ENCODE measurements around the gene SLX9. TPM values are rescaled to one million over a fixed set of nuclear protein-coding genes. Genes with fewer than 3 reads are reported as not detected.
A peak's percentile ranks its signal among the peaks of the same experiment; 100 is the strongest.

SLX9 gene
- total RNA-seq, 1 experiment from 2014 or later, result 77.2 TPM

- TF ChIP-seq ATF2 (CRISPR knock-in tag; IDR thresholded peaks at IDR 0.05; ENCODE audit: borderline replicate concordance, low read depth) (no peak), CREB1 (CRISPR knock-in tag; IDR thresholded peaks at IDR 0.05) (no peak), ZNF138 (CRISPR knock-in tag; conservative IDR thresholded peaks at IDR 0.05) (no peak), GTF2I (CRISPR knock-in tag; conservative IDR thresholded peaks at IDR 0.05) (no peak), RELA (CRISPR knock-in tag; IDR thresholded peaks at IDR 0.05; ENCODE audit: borderline replicate concordance) (no peak), TEAD4 (CRISPR knock-in tag; IDR thresholded peaks at IDR 0.05) (no peak), ZNF671 (CRISPR knock-in tag; IDR thresholded peaks at IDR 0.05) (no peak), SMAD4 (CRISPR knock-in tag; IDR thresholded peaks at IDR 0.05) (no peak), FOXJ3 (CRISPR knock-in tag; IDR thresholded peaks at IDR 0.05; ENCODE audit: borderline replicate concordance) (no peak), ZNF317 (CRISPR knock-in tag; IDR thresholded peaks at IDR 0.05; ENCODE audit: borderline replicate concordance, low read depth) (no peak), E2F1 (CRISPR knock-in tag; IDR thresholded peaks at IDR 0.05) (no peak), NR3C1 (CRISPR knock-in tag; conservative IDR thresholded peaks at IDR 0.05; ENCODE audit: low read depth) (no peak), ZNF416 (CRISPR knock-in tag; IDR thresholded peaks at IDR 0.05) (no peak), NR2C2 (CRISPR knock-in tag; IDR thresholded peaks at IDR 0.05) (no peak), FOXK1 (CRISPR knock-in tag; IDR thresholded peaks at IDR 0.05) (no peak), USF2 (CRISPR knock-in tag; IDR thresholded peaks at IDR 0.05) (no peak), ZSCAN18 (CRISPR knock-in tag; IDR thresholded peaks at IDR 0.05) (no peak), FOXP1 (CRISPR knock-in tag; IDR thresholded peaks at IDR 0.05; ENCODE audit: borderline replicate concordance) (no peak), FOXP4 (CRISPR knock-in tag; IDR thresholded peaks at IDR 0.05) (no peak), KAT7 (CRISPR knock-in tag; IDR thresholded peaks at IDR 0.05; ENCODE audit: borderline replicate concordance) (no peak)
- Mint-ChIP-seq H3K27me3 (ENCODE audit: low read depth) (peaks cover 36% of the 10 kb centered on the region), H3K36me3 (no peaks in the 10 kb centered on the region), H3K27ac (no peak overlapping the region), H3K4me1 (peaks cover 19% of the 10 kb centered on the region), H3K9me3 (no peaks in the 10 kb centered on the region), H3K4me3 (no peak overlapping the region)
- DNase-seq (ENCODE audit: low spot score), result peak; percentile 6
- POLR2A ChIA-PET, result interaction anchor here (0.6 kb wide), 1 partner anchor 756 kb away, joined by 4 read pairs; no protein-coding TSS in a partner anchor
- CTCF ChIA-PET, result interaction anchor here (0.6 to 0.7 kb wide), 2 partner anchors 113 to 123 kb away, joined by 3 to 4 read pairs; no protein-coding TSS in a partner anchor
- no peak for ATAC-seq
Observed at GRCh38 chr21:45014747-45015468, 75.1 kb downstream of the SLX9 start.
